HG03469 (cell line): ENCODE results near the gene BST1.
A peak's percentile ranks its signal among the peaks of the same experiment; 100 is the strongest.

Experiments
- ATAC-seq: cut with Tn5 transposase; IDR thresholded peaks from one replicate; pipeline ENCODE4 v1.9.1; 2021; ENCODE audit warnings: mild to moderate bottlenecking, moderate library complexity, moderate number of reproducible peaks; ENCODE audit not compliant: unreplicated experiment

The BST1 gene

GRCh38 chr4:15675356-15675755, 27.5 kb upstream of the BST1 start:
- ATAC-seq: no peak

GRCh38 chr4:15676039-15676438, 26.8 kb upstream of the BST1 start:
- no peak for ATAC-seq

DNA sequence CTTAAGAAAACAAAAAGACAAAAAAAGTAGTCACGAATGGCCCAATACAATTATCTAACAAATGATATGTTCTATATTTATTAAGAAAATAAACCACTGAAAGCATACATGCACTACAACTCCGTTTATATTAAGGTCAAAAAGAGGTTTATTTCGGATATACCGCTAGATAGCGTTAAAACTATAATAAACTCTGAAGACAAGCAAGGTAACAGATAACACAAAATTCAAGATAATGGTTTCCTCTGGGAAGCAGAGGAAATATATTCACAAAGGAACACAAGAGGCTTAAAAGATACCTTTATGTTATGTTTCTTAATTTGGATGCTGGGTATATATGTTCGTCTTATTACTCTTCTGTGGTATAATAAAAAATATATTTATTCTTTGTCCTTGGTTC, 26.0 kb upstream of the BST1 start:
- no peak for ATAC-seq

GRCh38 chr4:15677507-15677988, 25.3 kb upstream of the BST1 start:
- ATAC-seq: no peak

- ATAC-seq: no peak
These were observed 21.8 kb upstream of the BST1 start for GRCh38 chr4:15681067-15681371.

DNA sequence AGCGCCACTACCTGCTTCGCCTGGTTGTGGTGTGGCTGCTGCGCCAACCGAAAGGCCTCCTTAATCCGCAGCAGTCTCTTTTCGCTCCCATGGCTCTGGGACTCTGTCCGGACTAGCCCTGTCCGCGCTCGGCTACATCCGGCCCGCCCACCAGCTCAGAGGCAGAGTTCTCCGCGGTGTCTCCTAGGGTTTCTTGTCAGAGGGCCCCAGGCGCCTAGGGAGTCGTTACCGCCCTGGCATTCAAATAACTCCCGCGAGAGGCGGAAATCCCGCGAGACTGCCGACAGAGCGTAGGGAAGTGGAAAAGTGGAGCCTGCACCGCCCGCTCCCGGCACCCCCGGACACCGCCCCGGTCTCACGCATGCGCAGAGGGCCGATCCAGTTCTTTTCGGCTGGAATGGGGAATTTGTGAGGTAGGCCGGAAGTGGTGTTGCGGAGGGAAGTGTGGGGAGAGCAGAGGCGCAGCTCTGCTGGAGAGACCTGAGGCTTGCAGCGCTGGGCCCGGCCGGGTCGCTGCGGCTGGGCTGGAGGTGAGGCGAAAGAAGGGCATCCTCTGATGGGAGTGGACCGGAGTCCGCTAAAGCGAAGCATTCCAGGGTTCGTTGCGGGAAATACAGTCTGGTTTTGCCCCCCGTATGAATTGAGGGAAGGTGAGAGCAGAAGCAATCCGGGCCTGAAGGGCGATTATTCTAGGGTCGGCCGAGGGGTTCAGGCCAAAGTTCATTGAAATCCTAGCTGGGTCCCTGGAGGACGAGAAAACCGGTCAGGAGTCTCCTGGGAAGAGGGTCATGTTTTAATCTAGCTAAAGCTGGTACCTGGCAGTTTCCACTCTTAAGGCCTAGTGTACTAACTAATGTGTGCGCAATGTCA, 21.3 kb upstream of the BST1 start, which contains the start of gene FAM200B:
TSS of gene FAM200B (plus strand) at position 456 of the 870 bp plus-strand sequence. CDS start 5,151 bp downstream, outside the sequence.
- ATAC-seq: peak; percentile 86

DNA sequence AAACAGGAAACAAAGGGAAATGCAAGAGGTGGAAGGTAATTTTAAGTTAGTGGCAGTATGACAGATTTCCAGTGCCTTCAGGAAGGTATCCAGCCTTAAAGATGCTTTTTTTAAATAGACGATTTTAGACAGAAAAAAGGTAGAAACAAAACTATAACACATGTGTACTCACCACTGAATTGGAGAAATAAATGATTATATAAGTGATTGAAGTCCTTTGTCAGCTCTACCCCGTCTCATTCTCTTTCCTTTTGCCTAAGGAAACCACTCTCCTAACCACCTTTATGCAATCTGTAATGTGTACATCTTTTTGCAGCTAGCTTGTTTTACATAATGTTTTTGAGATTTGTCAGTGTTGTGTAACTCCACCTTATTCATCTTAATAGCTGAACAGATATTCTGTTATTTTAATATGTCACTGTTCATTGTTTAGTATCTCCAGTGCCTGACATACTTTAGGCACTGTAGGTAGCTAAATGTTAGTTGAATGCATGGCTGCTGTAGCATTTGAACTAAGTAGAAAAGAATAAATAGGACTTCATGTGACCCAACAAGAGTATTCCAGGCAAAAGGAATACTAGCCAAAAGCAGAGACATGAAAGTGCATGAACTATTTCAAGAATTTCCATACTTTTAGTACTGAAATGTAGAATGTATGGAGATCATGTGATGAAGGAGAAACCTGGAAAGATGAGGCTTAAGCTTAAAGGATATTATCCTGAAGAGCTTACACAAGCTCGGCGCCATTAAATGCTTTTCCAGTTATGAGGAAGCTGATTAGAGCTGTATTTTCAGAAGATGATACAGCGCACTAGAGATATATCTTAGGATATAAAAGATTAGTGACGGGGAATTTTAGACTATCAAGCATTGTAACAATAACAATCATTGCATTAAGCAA, 20.4 kb upstream of the BST1 start:
- no peak for ATAC-seq

DNA sequence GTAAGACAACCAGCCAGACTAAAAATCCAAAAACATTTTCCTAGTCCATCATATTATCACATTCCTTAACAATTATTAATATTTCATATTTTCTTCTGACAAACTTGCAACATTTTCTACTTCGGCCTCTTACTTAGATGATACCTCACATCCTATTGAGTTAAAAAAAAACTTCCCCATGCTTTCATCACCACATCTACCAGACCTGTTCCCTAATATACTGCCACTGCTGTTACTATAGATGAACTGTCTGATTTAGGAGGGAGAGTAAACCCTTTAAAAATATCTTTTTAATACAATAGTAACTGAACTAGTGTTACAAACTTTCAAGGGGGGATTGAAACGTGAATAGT, 19.7 kb upstream of the BST1 start:
- ATAC-seq: no peak

GRCh38 chr4:15684498-15684897, 18.4 kb upstream of the BST1 start:
- no peak for ATAC-seq

GRCh38 chr4:15688051-15688450, 14.8 kb upstream of the BST1 start:
- no peak for ATAC-seq

DNA sequence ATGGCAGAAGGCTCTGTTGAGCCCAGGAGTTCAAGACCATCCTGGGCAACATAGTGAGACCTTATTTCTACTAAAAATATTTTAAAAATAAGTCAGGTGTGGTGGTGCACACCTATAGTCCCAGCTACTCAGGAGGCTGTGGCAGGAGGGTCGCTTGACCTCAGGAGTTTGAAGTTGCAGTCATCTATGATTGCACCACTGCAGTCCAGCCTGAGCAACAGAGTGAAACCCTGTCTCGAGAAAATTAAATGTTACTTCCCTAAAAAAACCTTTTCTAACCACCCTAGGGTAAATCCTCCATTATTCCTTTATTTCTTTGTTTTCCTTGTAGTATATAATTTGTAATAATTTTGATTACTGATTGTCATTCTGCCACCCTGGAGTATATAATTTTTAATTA, 13.3 kb upstream of the BST1 start:
- no peak for ATAC-seq

- no peak for ATAC-seq
These were observed 12.7 kb upstream of the BST1 start for GRCh38 chr4:15690020-15690809.

DNA sequence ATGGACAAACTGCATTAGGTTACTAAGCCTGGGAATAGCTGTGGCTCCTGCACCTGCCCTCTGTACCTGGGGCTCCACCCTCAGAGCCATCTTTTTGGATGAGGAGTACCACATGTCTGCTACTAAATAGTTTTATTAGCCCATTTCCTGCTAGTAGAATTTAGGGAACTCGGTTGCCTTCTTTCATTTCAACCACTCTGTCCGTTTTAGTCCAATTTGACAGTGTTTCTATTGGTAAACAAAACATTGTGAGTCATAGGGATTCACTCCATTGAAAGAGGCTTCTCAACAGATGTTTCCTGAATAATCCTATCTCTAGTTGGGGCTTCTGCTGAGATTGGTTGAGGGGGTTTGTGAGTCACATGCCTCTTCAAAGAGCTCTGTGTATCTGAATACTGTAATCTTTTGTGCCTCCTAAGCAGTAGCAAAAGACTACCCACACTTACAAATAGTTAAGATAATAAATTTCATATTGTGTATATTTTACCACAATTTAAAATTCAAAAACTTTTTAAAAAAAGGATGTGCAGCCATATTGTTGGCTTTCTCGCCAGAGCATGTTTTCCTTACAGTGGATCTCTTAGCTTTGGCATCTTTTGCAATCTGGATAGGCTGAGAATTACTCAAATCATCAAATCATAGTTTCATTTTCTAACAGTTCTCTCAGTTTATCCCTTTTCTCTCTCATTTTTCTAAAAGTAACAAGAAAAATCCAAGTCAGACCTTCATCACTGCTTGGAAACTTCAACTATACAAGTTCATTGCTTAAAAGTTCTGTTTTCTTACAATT, 11.3 kb upstream of the BST1 start:
- ATAC-seq: no peak

DNA sequence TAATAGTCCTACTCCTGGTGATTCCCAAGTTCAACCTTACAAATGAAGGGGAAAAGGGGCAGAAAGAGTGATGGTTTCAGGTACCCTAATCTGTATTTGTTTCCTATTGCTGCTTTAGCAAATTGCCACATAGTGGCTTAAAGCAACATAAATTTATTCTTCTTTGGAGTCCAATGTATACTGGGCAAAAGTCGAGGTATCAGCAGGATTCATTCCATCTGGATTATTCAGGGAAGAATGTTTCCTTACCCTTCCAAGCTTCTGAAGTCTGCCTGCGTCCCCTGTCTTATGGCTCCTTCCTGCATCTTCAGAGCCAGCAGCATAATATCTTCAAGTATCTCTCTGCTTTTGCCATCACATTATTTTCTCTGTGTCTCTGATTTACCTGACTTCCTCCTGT, 10.3 kb upstream of the BST1 start:
- ATAC-seq: no peak

DNA sequence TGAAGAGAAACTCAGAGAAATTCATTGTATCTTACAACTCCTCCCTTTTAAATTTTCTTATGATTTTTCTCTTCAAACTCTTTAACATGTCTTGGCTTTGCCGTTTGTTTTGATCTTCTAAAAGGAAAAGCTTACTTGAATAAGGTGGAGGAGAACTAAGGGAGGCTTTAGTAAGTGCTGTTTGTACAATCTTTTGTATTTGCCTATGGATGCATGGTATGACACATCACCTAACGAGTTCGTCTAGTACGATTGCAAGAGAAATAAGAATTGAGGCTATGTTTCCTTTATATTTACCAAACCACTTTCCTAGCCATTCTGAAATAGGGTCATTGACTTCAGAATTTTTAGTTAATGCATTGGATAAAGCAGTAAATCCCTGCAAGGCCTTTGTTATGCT, 8.4 kb upstream of the BST1 start:
- no peak for ATAC-seq

DNA sequence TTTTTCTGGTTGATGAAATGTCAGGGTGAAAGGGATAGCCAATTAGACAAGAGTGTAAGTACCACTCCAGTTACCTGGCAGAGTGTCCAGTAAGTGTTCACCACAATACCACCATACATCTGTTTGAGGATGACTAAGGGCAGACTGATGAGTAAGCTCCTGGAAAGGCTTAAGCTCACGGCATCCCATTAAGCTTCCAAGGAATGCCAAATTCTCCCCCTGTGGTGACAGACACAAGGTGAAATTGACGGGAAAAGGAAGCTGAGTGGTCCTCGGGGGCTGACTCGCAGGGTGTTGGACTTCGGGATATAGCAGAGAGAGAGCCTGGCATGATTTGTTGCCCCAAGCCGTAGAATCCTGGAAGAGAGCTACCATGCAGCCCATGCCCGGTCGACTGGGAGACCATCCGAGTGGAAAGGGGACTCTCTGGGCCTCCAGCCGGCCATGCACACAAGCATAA, 7.6 kb upstream of the BST1 start:
- ATAC-seq: no peak

- ATAC-seq: no peak
These were observed 7.1 kb upstream of the BST1 start for GRCh38 chr4:15695729-15696128.

DNA sequence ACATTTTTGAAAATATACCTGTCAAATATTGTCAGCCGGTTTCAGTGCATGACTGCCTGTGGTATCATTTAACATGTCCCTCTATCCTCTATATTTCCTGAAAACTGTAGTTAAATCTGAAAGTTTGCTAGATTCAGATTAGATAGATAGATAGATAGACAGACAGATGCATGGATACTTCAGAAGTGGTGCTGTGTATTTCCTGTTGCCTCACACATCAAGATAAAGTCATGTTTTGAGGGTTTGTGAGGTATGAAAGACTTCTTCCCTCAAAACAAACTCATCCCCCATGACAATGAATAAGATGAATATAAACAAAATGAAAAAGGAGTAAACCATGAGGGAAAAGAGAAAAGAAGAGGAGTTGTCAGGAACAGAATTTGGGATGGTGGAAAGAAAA, 6.0 kb upstream of the BST1 start:
- ATAC-seq: no peak

DNA sequence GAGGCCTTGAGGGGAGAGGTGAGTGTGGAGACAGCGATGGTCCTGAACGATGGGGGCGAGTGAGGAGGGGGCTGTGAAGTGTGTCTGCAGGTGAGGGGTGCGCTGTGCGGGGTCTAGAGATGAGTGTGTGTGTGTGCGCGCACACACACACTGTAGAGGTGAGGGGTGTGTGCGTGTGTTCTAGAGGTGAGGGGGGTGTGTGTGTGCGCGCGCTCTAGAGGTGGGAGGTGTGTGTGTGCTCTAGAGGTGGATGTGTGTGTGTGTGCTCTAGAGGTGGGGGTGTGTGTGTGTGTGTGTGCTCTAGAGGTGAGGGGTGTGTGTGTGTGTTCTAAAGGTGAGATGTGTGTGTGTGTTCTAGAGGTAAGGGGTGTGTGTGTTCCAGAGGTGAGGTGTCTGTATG, 574 bp downstream of the BST1 start:
- no peak for ATAC-seq

DNA sequence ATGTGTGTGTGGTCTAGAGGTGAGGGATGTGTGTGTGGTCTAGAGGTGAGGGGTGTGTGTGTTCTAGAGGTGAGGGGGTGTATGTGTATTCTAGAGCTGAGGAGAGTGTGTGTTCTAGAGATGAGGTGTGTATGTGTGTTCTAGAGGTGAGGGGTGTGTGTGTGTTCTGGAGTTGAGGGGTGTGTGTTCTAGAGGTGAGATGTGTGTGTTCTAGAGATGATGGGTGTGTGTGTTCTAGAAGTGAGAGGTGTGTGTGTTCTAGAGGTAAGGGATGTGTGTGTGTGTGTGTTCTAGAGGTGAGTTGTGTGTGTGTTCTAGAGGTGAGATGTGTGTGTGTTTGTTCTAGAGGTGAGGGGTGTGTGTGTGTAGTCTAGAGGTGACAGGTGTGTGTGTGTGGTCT, 1.3 kb downstream of the BST1 start:
- no peak for ATAC-seq
